PC-9 (cell line): ENCODE measurements around the gene DEF6. TPM values are rescaled to one million over a fixed set of nuclear protein-coding genes. Genes with fewer than 3 reads are reported as not detected.

Experiments
- BruUV-seq: library from RNA; stranded (reverse); fragments of 400-500 nt; replicated peaks from 2 replicates; lab custom pipeline; 2021; lab: Mats Ljungman, UMichigan
- CTCF ChIA-PET: fragments of 300-600 bp; sonication (Branson Sonifier 250); formaldehyde crosslinking; loops from one replicate; lab custom pipeline; 2022; ENCODE audit warnings: antibody characterized with exemption; lab: Charles Lee
- POLR2A ChIA-PET: fragments of 300-600 bp; sonication (Branson Sonifier 250); formaldehyde crosslinking; loops from one replicate; lab custom pipeline; 2022; ENCODE audit warnings: antibody characterized with exemption; ENCODE audit not compliant: unreplicated experiment; lab: Charles Lee
- DNase-seq, 2 experiments: peaks; one replicate each; pipeline versions ENCODE4 v3.0.0 to v3.0.0-alpha.2; 2015 to 2022; ENCODE audit warnings: mixed read lengths in 1 of 2
- H2AFZ ChIP-seq: fragments of 200-600 bp; sonication (generic); 2 replicates; pipeline ENCODE4 v1.8.1; 2017; ENCODE audit warnings: antibody characterized with exemption
- H3F3A ChIP-seq: fragments of 200-600 bp; sonication (generic); 2 replicates; pipeline ENCODE4 v1.8.1; 2017; ENCODE audit warnings: antibody characterized with exemption, mild to moderate bottlenecking, low read depth; ENCODE audit not compliant: insufficient read depth
- H3K27ac ChIP-seq: fragments of 200-600 bp; sonication (generic); 2 replicates; pipeline ENCODE4 v1.6.1; 2016; ENCODE audit warnings: mixed run types
- H3K27me3 ChIP-seq: fragments of 200-600 bp; sonication (generic); 2 replicates; pipeline ENCODE4 v1.6.1; 2016; ENCODE audit warnings: low read depth, mixed run types; ENCODE audit not compliant: insufficient read depth
- H3K36me3 ChIP-seq: fragments of 200-600 bp; sonication (generic); 2 replicates; pipeline ENCODE4 v1.6.1; 2016; ENCODE audit warnings: low read depth, mixed run types
- H3K4me1 ChIP-seq: fragments of 200-600 bp; sonication (generic); replicated peaks from 2 replicates; pipeline ENCODE4 v1.6.1; 2016; ENCODE audit warnings: mixed run types; ENCODE audit not compliant: insufficient read depth
- H3K4me2 ChIP-seq: fragments of 200-600 bp; sonication (generic); 2 replicates; pipeline ENCODE4 v1.6.1; 2017; ENCODE audit warnings: mixed run types
- H3K4me3 ChIP-seq: fragments of 200-600 bp; sonication (generic); 2 replicates; pipeline ENCODE4 v1.6.1; 2016; ENCODE audit warnings: mixed run types
- H3K79me2 ChIP-seq: fragments of 200-600 bp; sonication (generic); 2 replicates; pipeline ENCODE4 v1.6.1; 2017; ENCODE audit warnings: low read depth, mixed run types
- H3K9me2 ChIP-seq: fragments of 200-600 bp; sonication (generic); 2 replicates; pipeline ENCODE4 v1.8.1; 2017; ENCODE audit warnings: mild to moderate bottlenecking; ENCODE audit not compliant: insufficient read depth
- H3K9me3 ChIP-seq: fragments of 200-600 bp; sonication (generic); 2 replicates; pipeline ENCODE4 v1.8.1; 2016; ENCODE audit warnings: low read depth; ENCODE audit not compliant: insufficient read depth
- H4K20me1 ChIP-seq: fragments of 200-600 bp; sonication (generic); 2 replicates; pipeline ENCODE4 v1.8.1; 2017; ENCODE audit not compliant: insufficient read depth
- CTCF ChIP-seq: fragments of 200-600 bp; sonication (generic); conservative IDR thresholded peaks from 2 replicates; pipeline ENCODE4 v1.6.1; 2017; ENCODE audit warnings: mixed run types, antibody characterized with exemption, mild to moderate bottlenecking, moderate library complexity
- EZH2 ChIP-seq: fragments of 200-600 bp; sonication (generic); IDR thresholded peaks from 2 replicates; pipeline ENCODE4 v1.8.0; 2017; ENCODE audit warnings: antibody characterized with exemption, low read depth
- intact Hi-C: fragments of 100-400 bp; cut with micrococcal nuclease; formaldehyde crosslinking; loops from one replicate; pipeline ENCODE4 v1.10.0; 2022; ENCODE audit not compliant: unreplicated experiment
- total RNA-seq: library from RNA; stranded (reverse); gene quantifications from 2 replicates; pipeline ENCODE4 v1.2.3, GENCODE V29; 2021

Gene DEF6
- total RNA-seq, 1 experiment from 2014 or later: 19.6 TPM

- no peaks in the 10 kb centered on the region for H3F3A ChIP-seq
- CTCF ChIA-PET: no interaction called here
- DNase-seq: no peak
- no peaks in the 10 kb centered on the region for H3K9me3 ChIP-seq
- H3K4me1 ChIP-seq: no peaks in the 10 kb centered on the region
- no peaks in the 10 kb centered on the region for H3K27me3 ChIP-seq
- BruUV-seq: no TSS peak
- H4K20me1 ChIP-seq: no peaks in the 10 kb centered on the region
- no peaks in the 10 kb centered on the region for H3K79me2 ChIP-seq
- TF ChIP-seq CTCF (no peak), EZH2 (no peak)
- intact Hi-C loops: no loop called here
- H3K4me2 ChIP-seq: no peak overlapping the region
- no peak overlapping the region for H2AFZ ChIP-seq
- H3K27ac ChIP-seq: no peak overlapping the region
- H3K36me3 ChIP-seq: peaks cover 4% of the 10 kb centered on the region; the same call in 1 of the 2 replicates
- POLR2A ChIA-PET: no interaction called here
- no peaks in the 10 kb centered on the region for H3K9me2 ChIP-seq
- no peak overlapping the region for H3K4me3 ChIP-seq
Observed at GRCh38 chr6:35282472-35282871, 15.1 kb upstream of the DEF6 start.

GRCh38 chr6:35283361-35283760 lies 14.3 kb upstream of the DEF6 start:
- no peak for DNase-seq
- Histone ChIP-seq H3K4me3 (no peak overlapping the region), H3K9me2 (no peaks in the 10 kb centered on the region), H3K4me1 (no peaks in the 10 kb centered on the region), H4K20me1 (no peaks in the 10 kb centered on the region), H3K27ac (no peak overlapping the region), H3F3A (no peaks in the 10 kb centered on the region), H3K36me3 (peaks cover 4% of the 10 kb centered on the region; the same call in 1 of the 2 replicates), H3K27me3 (no peaks in the 10 kb centered on the region), H3K4me2 (no peak overlapping the region), H3K79me2 (no peaks in the 10 kb centered on the region), H2AFZ (no peak overlapping the region), H3K9me3 (no peaks in the 10 kb centered on the region)
- POLR2A ChIA-PET: no interaction called here
- no TSS peak for BruUV-seq
- TF ChIP-seq EZH2 (no peak), CTCF (no peak)
- CTCF ChIA-PET: no interaction called here
- intact Hi-C loops: no loop called here

DNA sequence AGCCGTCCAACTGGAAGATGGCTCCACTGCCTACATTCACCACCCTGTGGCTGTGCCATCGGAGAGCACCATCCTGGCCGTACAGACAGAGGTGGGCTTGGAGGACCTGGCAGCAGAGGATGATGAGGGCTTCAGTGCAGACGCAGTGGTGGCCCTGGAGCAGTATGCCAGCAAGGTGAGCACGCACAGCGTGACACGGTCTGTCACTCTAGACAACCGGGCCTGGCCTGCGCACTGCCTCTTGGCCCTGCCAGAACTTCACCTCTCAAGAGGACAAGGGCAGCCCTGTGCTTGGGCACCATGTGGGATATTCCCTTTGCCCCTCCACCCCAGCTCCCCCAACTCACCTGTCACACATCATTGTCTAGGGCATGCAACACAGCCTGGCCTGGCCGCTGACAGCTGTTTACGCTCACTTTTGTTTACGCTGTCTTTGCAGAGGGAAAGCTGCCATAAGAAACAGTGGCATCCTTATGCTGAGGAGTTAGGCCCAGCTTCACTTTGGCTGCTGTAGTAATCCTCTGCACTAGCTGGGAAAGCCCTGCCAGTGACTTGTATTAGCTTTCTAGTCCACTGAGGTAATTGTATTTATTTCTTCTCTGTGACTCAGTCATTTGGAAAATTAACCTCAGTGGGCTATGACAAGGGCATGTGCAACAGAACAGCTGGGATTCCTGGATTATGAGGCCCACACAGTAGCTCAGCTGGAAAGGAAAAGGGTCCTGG lies 9.8 kb upstream of the DEF6 start:
- no peaks in the 10 kb centered on the region for H4K20me1 ChIP-seq
- H3K4me3 ChIP-seq: no peak overlapping the region
- H3K9me2 ChIP-seq: no peaks in the 10 kb centered on the region
- no peak overlapping the region for H3K27ac ChIP-seq
- POLR2A ChIA-PET: no interaction called here
- no peaks in the 10 kb centered on the region for H3K4me1 ChIP-seq
- no peaks in the 10 kb centered on the region for H3K9me3 ChIP-seq
- no peaks in the 10 kb centered on the region for H3K79me2 ChIP-seq
- H3K27me3 ChIP-seq: no peaks in the 10 kb centered on the region
- TF ChIP-seq EZH2: no peak
- no peak for TF ChIP-seq CTCF
- H2AFZ ChIP-seq: no peak overlapping the region
- no peak for DNase-seq
- intact Hi-C loops: no loop called here
- H3K4me2 ChIP-seq: no peak overlapping the region
- CTCF ChIA-PET: no interaction called here
- H3K36me3 ChIP-seq: 0 out of 2 replicates have a peak, but pooled peaks cover 9% of the 10 kb centered on the region
- no TSS peak for BruUV-seq
- H3F3A ChIP-seq: no peaks in the 10 kb centered on the region
